D721Med (cell line): Measurements from ENCODE around the gene NPAS3.
"Not testable (repeated sequence)": the region's sequence is repeated elsewhere in the genome, so short reads cannot be mapped to it uniquely, and the experiment has no call there.

Experiments used
- DNase-seq: peaks from one replicate; pipeline ENCODE4 v3.0.0; 2011; ENCODE audit warnings: low spot score; ENCODE audit not compliant: insufficient read length
- FAIRE-seq: peaks from 2 replicates; lab custom pipeline; 2011; peaks lifted over from hg19 to GRCh38; lab: Jason Lieb, UNC
- TF ChIP-seq, protein P1 (sequence below): IDR thresholded peaks from 2 replicates; pipeline ENCODE4 v1.5.1; 2012; ENCODE audit warnings: mild to moderate bottlenecking, control low read depth; ENCODE audit not compliant: insufficient read depth; ENCODE audit errors: missing control alignments

NPAS3 gene

DNA sequence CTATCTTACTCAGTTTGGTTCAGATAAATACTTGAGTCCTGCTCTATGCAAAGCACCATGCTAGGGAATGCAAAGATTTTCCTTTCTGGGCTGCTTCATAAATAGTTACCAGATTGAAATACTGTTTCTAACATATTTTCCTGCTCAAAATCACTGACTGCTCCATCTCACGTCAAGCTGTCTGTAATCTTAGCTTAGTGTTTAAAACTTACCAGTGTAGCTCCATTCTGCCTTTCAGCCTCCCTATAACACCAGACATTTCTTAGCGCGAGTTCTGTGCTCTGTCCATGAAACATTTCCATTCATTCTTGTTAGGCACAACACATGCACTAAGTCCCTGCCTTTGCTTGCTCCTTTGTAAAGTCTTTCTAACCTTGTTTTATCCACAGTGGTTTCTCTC is 129.4 kb downstream of the NPAS3 start:
- FAIRE-seq, result no peak
- TF ChIP-seq, protein P1, sequence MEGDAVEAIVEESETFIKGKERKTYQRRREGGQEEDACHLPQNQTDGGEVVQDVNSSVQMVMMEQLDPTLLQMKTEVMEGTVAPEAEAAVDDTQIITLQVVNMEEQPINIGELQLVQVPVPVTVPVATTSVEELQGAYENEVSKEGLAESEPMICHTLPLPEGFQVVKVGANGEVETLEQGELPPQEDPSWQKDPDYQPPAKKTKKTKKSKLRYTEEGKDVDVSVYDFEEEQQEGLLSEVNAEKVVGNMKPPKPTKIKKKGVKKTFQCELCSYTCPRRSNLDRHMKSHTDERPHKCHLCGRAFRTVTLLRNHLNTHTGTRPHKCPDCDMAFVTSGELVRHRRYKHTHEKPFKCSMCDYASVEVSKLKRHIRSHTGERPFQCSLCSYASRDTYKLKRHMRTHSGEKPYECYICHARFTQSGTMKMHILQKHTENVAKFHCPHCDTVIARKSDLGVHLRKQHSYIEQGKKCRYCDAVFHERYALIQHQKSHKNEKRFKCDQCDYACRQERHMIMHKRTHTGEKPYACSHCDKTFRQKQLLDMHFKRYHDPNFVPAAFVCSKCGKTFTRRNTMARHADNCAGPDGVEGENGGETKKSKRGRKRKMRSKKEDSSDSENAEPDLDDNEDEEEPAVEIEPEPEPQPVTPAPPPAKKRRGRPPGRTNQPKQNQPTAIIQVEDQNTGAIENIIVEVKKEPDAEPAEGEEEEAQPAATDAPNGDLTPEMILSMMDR, result no peak

DNA sequence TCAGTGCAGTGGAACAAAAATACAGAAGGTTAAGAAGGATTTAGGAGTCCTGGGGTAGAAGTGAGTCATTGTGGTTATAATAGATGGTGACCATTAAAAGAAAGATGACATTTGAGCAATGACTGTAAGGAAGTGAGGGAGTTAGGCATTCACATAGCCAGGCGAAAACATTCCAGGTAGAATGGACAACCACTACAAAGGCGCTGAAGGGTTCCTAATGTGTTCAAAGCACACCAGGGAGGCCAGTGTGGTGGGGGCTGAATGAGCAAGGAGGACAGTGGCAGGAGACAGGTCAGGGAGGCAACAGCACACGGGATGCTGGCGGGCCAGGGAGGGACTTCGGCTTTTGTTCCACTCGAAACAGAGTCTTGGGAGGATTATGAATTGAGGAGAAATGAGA is 129.9 kb downstream of the NPAS3 start:
- TF ChIP-seq, protein P1, result no peak
- FAIRE-seq, result no peak
- DNase-seq, result no peak

More for the DNA sequence above, 129.4 kb downstream of the NPAS3 start:
- no peak for DNase-seq

DNA sequence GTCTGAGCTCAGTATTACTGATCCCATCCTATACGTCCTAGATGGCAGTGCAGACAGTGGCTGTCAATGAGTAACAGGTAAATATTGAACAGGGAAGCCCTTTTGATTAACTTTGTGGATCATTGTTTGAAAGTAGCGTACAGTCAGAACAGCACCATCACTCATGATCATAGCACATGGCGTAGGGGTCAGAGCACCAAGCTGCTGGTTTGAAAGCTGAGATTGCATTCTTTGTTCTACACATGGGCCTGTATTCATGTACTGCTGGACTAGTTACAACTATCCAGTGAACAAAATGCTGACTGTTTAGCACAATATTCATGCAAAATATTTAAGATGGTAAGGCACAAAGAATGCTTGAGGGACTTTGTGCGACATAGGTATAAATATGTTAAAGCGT is 131.8 kb downstream of the NPAS3 start:
- FAIRE-seq, result no peak
- DNase-seq, result no peak
- TF ChIP-seq, protein P1, result no peak

DNA sequence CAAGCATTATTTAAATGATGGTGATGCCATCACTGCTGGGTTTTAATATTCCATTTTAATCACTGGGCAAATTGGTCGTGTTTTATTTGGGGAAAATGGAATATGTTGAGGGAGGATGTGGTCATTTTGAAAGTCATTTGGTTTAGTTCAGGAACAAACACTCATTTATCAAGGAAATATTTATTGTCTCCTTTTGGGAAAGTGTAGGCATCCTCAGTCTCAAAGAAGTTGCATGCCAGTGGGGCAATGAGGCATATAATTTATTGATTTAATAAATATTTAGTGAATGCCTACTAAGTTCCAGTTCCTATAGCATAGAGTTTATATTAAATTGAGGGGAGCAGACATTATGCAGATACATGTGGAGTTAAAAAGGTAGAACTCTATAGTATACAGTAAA is 134.3 kb downstream of the NPAS3 start:
- FAIRE-seq, result no peak
- DNase-seq, result no peak
- TF ChIP-seq, protein P1, result no peak

DNA sequence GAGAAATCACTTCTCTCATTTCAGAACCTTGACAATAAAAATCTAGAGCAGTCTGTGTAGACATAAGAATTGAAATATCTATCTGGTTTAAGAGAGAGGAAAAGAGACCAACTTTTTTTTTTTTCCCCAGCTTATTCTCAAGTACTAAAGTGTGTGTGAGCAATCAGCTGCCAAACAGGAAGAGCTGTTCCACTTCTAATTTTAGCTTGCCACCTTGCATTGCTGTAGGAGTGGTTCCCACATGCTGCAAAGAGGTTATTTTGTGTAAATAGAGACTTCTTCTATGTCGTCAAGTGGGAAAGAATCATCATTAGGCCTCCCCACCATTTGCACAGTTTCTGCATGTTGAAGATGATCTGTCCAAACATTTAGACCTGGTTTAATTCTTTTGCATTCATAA is 142.6 kb downstream of the NPAS3 start:
- FAIRE-seq (no peak), DNase-seq (no peak)
- TF ChIP-seq, protein P1, result no peak

DNA sequence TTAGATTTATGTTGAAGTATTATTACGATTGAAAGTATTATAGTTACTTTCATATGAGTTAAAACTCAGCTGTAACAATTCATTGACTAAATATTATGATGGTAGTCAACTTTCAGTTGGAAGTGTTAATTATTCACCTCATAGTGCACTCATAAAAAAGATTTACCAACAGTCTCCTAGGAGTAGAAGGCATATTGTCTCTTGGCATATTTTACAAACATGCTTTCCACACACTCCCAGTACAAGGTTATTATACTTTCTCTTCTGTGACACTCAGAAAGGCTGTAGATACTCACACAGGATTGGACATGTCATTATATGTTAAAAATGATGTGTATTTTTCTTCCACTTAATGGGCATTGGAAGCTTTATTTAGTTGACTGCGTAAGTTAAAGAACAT is 147.1 kb downstream of the NPAS3 start:
- no peak for FAIRE-seq

DNA sequence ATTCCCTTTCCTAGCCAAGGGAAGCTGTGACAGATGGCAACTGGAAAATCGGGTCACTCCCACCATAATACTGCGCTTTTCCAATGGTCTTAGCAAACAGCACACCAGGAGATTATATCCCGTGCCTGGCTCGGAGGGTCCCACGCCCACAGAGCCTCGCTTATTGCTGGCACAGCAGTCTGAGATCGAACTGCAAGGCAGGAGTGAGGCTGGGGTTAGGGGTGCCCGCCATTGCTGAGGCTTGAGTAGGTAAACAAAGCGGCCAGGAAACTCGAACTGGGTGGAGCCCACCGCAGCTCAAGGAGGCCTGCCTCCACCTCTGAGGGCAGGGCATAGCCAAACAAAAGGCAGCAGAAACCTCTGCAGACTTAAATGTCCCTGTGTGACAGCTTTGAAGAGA is 149.6 kb downstream of the NPAS3 start:
- DNase-seq, FAIRE-seq: not testable (repeated sequence)

More for the DNA sequence above, 147.1 kb downstream of the NPAS3 start:
- no peak for DNase-seq
- TF ChIP-seq, protein P1, result no peak

DNA sequence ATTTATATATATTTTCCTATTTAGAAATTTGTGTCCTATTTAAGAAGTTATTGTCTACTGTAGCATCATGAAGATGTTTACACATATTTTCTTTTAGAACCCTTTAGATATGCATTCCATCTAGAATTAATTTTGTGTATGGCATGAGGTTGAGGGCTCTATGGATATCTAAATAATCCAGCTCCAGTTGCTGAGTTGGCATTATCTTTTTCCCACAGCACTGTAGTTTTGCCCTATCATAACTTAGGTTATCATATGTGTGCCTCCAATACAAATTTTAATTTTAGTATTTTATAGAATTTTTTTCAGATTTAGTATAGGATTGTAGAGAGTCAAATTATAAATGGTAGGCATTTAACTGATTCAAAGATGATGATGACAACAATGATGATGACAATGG is 159.3 kb downstream of the NPAS3 start:
- DNase-seq (no peak), FAIRE-seq (no peak)
- TF ChIP-seq, protein P1, result no peak
